Coronary artery (tissue), 2 donors: ENCODE data around the gene LEP.

Source experiments
- DNase-seq: peaks from one replicate; pipeline ENCODE4 v3.0.0-alpha.2; 2017; ENCODE audit warnings: low spot score
- H3K27ac ChIP-seq, 2 donors: fragments of 200-600 bp; sonication (generic); one replicate each; pipeline ENCODE4 v1.5.1; 2016 to 2019
- H3K4me3 ChIP-seq: fragments of 200-600 bp; sonication (generic); 2 replicates; pipeline ENCODE4 v1.5.1; 2016; ENCODE audit warnings: mild to moderate bottlenecking, moderate library complexity
- CTCF ChIP-seq: fragments of 200-600 bp; sonication (generic); IDR thresholded peaks from one replicate; pipeline ENCODE4 v1.5.1; 2019; ENCODE audit warnings: antibody characterized with exemption

The LEP gene

DNA sequence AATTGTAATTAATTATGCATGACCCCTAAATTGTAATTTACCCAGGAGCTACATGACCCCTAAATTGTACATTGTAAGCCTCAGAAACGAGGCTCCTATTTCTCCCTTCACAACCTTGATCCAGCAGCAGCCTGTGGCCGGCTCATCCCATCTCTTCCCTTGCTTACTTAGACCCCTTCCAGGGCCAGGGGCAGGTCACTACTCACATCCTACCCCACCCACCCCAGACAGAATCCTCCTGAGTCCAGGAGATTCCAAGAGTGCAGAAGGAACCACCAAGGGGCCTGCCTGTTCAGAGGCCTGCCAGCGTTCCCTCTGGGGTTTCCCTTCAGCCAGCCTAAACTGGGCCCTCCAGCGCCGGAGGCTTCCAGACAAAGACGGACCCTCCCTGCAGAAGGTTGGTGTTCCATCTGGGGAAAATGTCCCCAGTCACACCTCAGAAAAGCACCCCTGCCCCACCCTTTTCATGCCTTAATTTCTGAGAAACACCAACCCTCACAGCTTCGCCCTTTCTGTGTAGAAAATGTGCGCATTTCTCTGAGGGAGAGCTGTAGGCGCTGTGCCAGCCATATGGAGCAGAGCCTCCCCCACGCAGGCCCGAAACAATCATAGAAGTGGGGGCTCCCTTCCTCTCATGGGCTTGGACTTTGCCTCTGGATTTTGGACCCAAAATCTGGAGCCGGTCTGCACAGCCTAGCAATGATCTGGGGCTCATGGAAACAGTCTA lies 19.2 kb downstream of the LEP start:
- no peak overlapping the region for H3K27ac ChIP-seq
- no peak overlapping the region for H3K4me3 ChIP-seq
- no peak for DNase-seq
- TF ChIP-seq CTCF = no peak

- H3K27ac ChIP-seq = no peak overlapping the region
- TF ChIP-seq CTCF = no peak
- DNase-seq = no peak
- H3K4me3 ChIP-seq = no peak overlapping the region
These were observed 21.4 kb downstream of the LEP start for GRCh38 chr7:128262273-128263028.

GRCh38 chr7:128263420-128263819 lies 22.3 kb downstream of the LEP start:
- Histone ChIP-seq H3K27ac (no peak overlapping the region), H3K4me3 (no peak overlapping the region)
- DNase-seq = no peak
- TF ChIP-seq CTCF = no peak

- Histone ChIP-seq H3K4me3 (no peak overlapping the region), H3K27ac (no peak overlapping the region)
- no peak for TF ChIP-seq CTCF
- DNase-seq = no peak
These were observed 23.4 kb downstream of the LEP start for GRCh38 chr7:128264477-128264876.

DNA sequence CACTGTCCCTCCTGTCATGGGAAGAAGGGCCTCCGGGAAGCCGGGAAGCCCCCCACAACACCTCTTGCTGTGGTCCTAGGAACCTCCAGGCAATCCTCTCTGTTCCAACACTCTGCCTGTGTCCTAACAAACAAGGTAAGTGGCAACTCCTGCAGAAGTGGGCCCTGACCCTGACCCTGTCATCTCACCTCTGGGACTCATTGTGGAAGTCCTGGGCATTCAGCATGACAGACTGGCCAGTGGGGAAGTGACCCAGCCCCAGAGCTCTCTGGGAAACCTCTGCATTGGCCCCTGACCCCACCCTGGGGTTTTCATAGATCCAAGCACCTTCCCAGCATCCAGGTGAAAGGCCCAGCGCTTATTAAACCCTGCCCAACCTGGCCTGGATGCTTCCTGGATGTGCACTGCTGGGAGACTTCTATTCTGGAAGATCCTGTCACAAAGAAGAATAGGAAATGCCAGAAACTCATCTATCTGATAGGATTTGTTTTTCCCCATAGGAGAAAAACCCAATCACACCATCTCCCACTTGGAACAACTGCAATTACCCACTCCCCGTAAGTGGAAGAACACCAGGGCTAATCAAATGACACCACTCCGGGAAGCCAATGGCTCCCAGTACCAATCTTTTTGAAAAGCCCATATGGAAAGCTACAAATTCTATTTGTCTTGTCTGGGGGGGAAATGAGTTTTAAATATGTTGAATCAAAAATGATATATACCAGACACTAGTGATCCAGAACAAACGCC lies 24.3 kb downstream of the LEP start:
- DNase-seq = no peak
- no peak for TF ChIP-seq CTCF
- no peak overlapping the region for H3K4me3 ChIP-seq
- no peak overlapping the region for H3K27ac ChIP-seq

GRCh38 chr7:128265906-128266300 lies 24.8 kb downstream of the LEP start:
- Histone ChIP-seq H3K4me3 (no peak overlapping the region), H3K27ac (no peak overlapping the region)
- DNase-seq = no peak
- TF ChIP-seq CTCF = no peak
